ENCODE data around the gene PTCSC3.

The PTCSC3 gene

GRCh38 chr14:36212987-36213386, 36.5 kb upstream of the PTCSC3 start:
- H3K27me3 ChIP-seq (ENCODE audit: insufficient read depth, low read length): no peaks in the 10 kb centered on the region

GRCh38 chr14:36212577-36212976, 36.1 kb upstream of the PTCSC3 start:
- Histone ChIP-seq H3K27me3 (ENCODE audit: insufficient read depth, low read length) (no peaks in the 10 kb centered on the region), H3K27ac (ENCODE audit: low read depth, low read length) (no peak overlapping the region), H3K4me3 (ENCODE audit: low read length) (no peak overlapping the region), H3K4me1 (ENCODE audit: insufficient read depth, low read length) (peaks cover 26% of the 10 kb centered on the region; the same call in 1 of the 2 replicates), H3K36me3 (ENCODE audit: insufficient read depth, low read length) (no peaks in the 10 kb centered on the region), H3K9ac (ENCODE audit: low read depth, low read length) (no peak overlapping the region), H3K9me3 (ENCODE audit: insufficient read depth, low read depth, low read length) (no peaks in the 10 kb centered on the region)
- WGBS: 85% methylated on average over 1 of the region's 1 CpG

More at GRCh38 chr14:36212987-36213386, 36.5 kb upstream of the PTCSC3 start:
- peaks cover 26% of the 10 kb centered on the region; the same call in 1 of the 2 replicates for H3K4me1 ChIP-seq (ENCODE audit: insufficient read depth, low read length)
- H3K4me3 ChIP-seq (ENCODE audit: low read length): no peak overlapping the region
- H3K9ac ChIP-seq (ENCODE audit: low read depth, low read length): no peak overlapping the region
- no peaks in the 10 kb centered on the region for H3K36me3 ChIP-seq (ENCODE audit: insufficient read depth, low read length)
- no peak overlapping the region for H3K27ac ChIP-seq (ENCODE audit: low read depth, low read length)
- H3K9me3 ChIP-seq (ENCODE audit: insufficient read depth, low read depth, low read length): no peaks in the 10 kb centered on the region
- WGBS: no CpG with 5 or more reads among the region's 3 CpGs

- no peaks in the 10 kb centered on the region for H3K9me3 ChIP-seq (ENCODE audit: insufficient read depth, low read depth, low read length)
- no peaks in the 10 kb centered on the region for H3K36me3 ChIP-seq (ENCODE audit: insufficient read depth, low read length)
- H3K4me1 ChIP-seq (ENCODE audit: insufficient read depth, low read length): peaks cover 6% of the 10 kb centered on the region; the same call in 1 of the 2 replicates
- no peak overlapping the region for H3K27ac ChIP-seq (ENCODE audit: low read depth, low read length)
- H3K4me3 ChIP-seq (ENCODE audit: low read length): no peak overlapping the region
- no peaks in the 10 kb centered on the region for H3K27me3 ChIP-seq (ENCODE audit: insufficient read depth, low read length)
- WGBS: 97% methylated on average over 2 of the region's 2 CpGs
- no peak overlapping the region for H3K9ac ChIP-seq (ENCODE audit: low read depth, low read length)
Observed at GRCh38 chr14:36208690-36209278, 32.3 kb upstream of the PTCSC3 start.

DNA sequence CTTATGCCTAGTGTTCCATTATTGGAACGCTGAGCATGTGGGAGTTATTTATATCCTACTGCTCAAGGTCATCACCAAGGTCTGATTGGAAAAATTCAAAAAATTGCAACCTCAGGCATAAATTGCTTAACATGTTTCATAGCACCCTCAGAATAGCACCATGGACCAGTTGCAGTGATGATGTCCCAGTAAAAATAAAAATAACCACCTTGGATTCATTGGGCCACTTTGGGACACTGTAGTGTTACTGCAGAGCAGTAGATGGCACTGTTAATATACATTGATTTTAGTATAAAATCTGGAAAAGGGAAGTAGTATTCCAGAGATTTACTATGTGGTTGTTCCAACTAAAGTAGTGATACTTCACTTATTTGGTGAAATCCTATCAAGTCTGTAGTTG, 31.0 kb upstream of the PTCSC3 start:
- H3K4me3 ChIP-seq (ENCODE audit: low read length): no peak overlapping the region
- no peaks in the 10 kb centered on the region for H3K27me3 ChIP-seq (ENCODE audit: insufficient read depth, low read length)
- no peak overlapping the region for H3K9ac ChIP-seq (ENCODE audit: low read depth, low read length)
- H3K27ac ChIP-seq (ENCODE audit: low read depth, low read length): no peak overlapping the region
- no peaks in the 10 kb centered on the region for H3K36me3 ChIP-seq (ENCODE audit: insufficient read depth, low read length)
- H3K9me3 ChIP-seq (ENCODE audit: insufficient read depth, low read depth, low read length): no peaks in the 10 kb centered on the region
- H3K4me1 ChIP-seq (ENCODE audit: insufficient read depth, low read length): no peaks in the 10 kb centered on the region
- 88% methylated on average over 1 of the region's 1 CpG for WGBS

DNA sequence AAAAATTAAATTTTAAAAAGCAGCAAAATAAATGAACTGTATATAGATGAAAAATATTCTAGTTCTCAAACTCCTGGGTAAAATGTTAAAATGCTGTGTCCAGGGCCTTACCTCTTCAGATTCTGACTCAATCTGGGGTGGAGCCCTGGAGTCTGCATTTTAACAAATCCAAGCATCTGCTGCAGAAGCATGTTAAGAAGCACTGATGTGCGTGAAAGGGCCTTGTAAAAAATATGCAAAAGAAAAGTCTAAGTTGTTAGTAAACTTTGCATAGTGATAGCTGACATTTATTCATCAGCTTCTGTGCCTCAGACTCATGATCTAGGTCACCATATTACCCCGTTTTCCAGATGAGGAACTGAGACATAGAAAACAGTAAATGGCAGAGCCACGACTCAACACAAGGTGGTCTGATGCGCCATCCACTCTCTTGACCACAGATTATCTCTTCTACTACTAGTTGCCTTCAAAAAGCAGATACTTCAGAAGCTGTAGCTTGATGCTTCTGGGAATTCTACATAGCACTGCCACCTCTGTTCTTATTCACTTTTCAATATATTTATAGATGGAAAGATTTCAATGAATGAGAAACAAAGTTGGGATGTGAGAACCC, 28.0 kb upstream of the PTCSC3 start:
- H3K36me3 ChIP-seq (ENCODE audit: insufficient read depth, low read length): no peaks in the 10 kb centered on the region
- H3K9me3 ChIP-seq (ENCODE audit: insufficient read depth, low read depth, low read length): no peaks in the 10 kb centered on the region
- 84% methylated on average over 4 of the region's 4 CpGs for WGBS
- no peak overlapping the region for H3K4me3 ChIP-seq (ENCODE audit: low read length)
- no peaks in the 10 kb centered on the region for H3K4me1 ChIP-seq (ENCODE audit: insufficient read depth, low read length)
- H3K9ac ChIP-seq (ENCODE audit: low read depth, low read length): no peak overlapping the region
- no peak overlapping the region for H3K27ac ChIP-seq (ENCODE audit: low read depth, low read length)
- H3K27me3 ChIP-seq (ENCODE audit: insufficient read depth, low read length): no peaks in the 10 kb centered on the region

- H3K36me3 ChIP-seq (ENCODE audit: insufficient read depth, low read length): no peaks in the 10 kb centered on the region
- no peak overlapping the region for H3K9ac ChIP-seq (ENCODE audit: low read depth, low read length)
- no CpG with 5 or more reads among the region's 1 CpG for WGBS
- no peaks in the 10 kb centered on the region for H3K27me3 ChIP-seq (ENCODE audit: insufficient read depth, low read length)
- no peaks in the 10 kb centered on the region for H3K9me3 ChIP-seq (ENCODE audit: insufficient read depth, low read depth, low read length)
- no peak overlapping the region for H3K4me3 ChIP-seq (ENCODE audit: low read length)
- H3K27ac ChIP-seq (ENCODE audit: low read depth, low read length): no peak overlapping the region
- no peaks in the 10 kb centered on the region for H3K4me1 ChIP-seq (ENCODE audit: insufficient read depth, low read length)
Observed at GRCh38 chr14:36198378-36198777, 21.9 kb upstream of the PTCSC3 start.

GRCh38 chr14:36194663-36195062, 18.1 kb upstream of the PTCSC3 start:
- Histone ChIP-seq H3K4me1 (ENCODE audit: insufficient read depth, low read length) (no peaks in the 10 kb centered on the region), H3K27ac (ENCODE audit: low read depth, low read length) (no peak overlapping the region), H3K36me3 (ENCODE audit: insufficient read depth, low read length) (no peaks in the 10 kb centered on the region), H3K9ac (ENCODE audit: low read depth, low read length) (no peak overlapping the region), H3K27me3 (ENCODE audit: insufficient read depth, low read length) (no peaks in the 10 kb centered on the region), H3K9me3 (ENCODE audit: insufficient read depth, low read depth, low read length) (no peaks in the 10 kb centered on the region), H3K4me3 (ENCODE audit: low read length) (no peak overlapping the region)
- WGBS: 94% methylated on average over 4 of the region's 4 CpGs

- 95% methylated on average over 3 of the region's 3 CpGs for WGBS
- no peak overlapping the region for H3K27ac ChIP-seq (ENCODE audit: low read depth, low read length)
- no peak overlapping the region for H3K4me3 ChIP-seq (ENCODE audit: low read length)
- no peaks in the 10 kb centered on the region for H3K9me3 ChIP-seq (ENCODE audit: insufficient read depth, low read depth, low read length)
- no peaks in the 10 kb centered on the region for H3K4me1 ChIP-seq (ENCODE audit: insufficient read depth, low read length)
- no peaks in the 10 kb centered on the region for H3K27me3 ChIP-seq (ENCODE audit: insufficient read depth, low read length)
- H3K36me3 ChIP-seq (ENCODE audit: insufficient read depth, low read length): no peaks in the 10 kb centered on the region
- H3K9ac ChIP-seq (ENCODE audit: low read depth, low read length): no peak overlapping the region
Observed at GRCh38 chr14:36192530-36192929, 16.0 kb upstream of the PTCSC3 start.

DNA sequence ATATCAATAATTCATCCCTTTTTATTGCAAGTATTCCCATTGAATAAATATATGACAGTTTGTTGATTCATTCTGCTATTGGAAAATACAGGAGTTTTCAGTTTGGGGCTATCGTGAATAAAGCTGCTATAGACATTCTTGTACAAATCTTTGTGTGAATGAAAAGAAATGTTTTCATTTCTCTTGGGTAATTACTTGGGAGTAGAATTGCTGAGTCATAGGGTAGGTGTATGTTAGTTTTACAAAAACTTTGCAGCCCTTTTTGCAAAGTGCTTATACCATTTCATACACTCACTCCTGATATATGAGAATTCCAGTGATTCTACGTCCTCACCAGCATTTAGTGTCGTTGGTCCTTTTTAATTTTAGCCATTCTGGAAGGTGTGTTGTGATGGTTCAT, 6.9 kb upstream of the PTCSC3 start:
- Histone ChIP-seq H3K4me1 (ENCODE audit: insufficient read depth, low read length) (no peaks in the 10 kb centered on the region), H3K36me3 (ENCODE audit: insufficient read depth, low read length) (no peaks in the 10 kb centered on the region), H3K27me3 (ENCODE audit: insufficient read depth, low read length) (no peaks in the 10 kb centered on the region), H3K27ac (ENCODE audit: low read depth, low read length) (no peak overlapping the region), H3K9ac (ENCODE audit: low read depth, low read length) (no peak overlapping the region), H3K9me3 (ENCODE audit: insufficient read depth, low read depth, low read length) (peaks cover 13% of the 10 kb centered on the region), H3K4me3 (ENCODE audit: low read length) (no peak overlapping the region)
- WGBS: 90% methylated on average over 3 of the region's 3 CpGs

DNA sequence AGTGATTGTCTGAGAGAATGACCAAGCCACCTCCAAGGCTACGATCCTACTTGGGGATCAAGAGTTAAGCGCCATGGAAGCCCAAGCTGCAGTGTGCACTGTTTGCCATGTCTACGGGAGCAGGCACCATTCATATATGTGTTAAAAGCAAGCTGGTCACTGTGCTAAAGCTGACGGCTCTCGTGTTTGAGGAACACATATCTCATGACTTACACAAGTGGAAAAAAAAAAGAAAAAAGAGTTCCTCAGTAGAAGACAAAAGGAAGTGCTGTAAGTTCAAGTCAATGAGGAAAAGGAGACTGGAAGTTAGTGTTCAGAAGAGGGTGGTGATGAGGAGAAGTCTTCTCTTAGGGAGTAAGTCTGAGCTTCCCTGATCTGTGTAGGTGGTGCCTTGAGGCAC, 4.9 kb upstream of the PTCSC3 start:
- Histone ChIP-seq H3K4me1 (ENCODE audit: insufficient read depth, low read length) (no peaks in the 10 kb centered on the region), H3K9me3 (ENCODE audit: insufficient read depth, low read depth, low read length) (peaks cover 13% of the 10 kb centered on the region), H3K27me3 (ENCODE audit: insufficient read depth, low read length) (no peaks in the 10 kb centered on the region), H3K4me3 (ENCODE audit: low read length) (no peak overlapping the region), H3K27ac (ENCODE audit: low read depth, low read length) (no peak overlapping the region), H3K36me3 (ENCODE audit: insufficient read depth, low read length) (no peaks in the 10 kb centered on the region), H3K9ac (ENCODE audit: low read depth, low read length) (no peak overlapping the region)
- WGBS: 94% methylated on average over 5 of the region's 5 CpGs

- Histone ChIP-seq H3K9me3 (ENCODE audit: insufficient read depth, low read depth, low read length) (no peaks in the 10 kb centered on the region), H3K9ac (ENCODE audit: low read depth, low read length) (no peak overlapping the region), H3K36me3 (ENCODE audit: insufficient read depth, low read length) (no peaks in the 10 kb centered on the region), H3K27me3 (ENCODE audit: insufficient read depth, low read length) (no peaks in the 10 kb centered on the region), H3K4me3 (ENCODE audit: low read length) (no peak overlapping the region), H3K4me1 (ENCODE audit: insufficient read depth, low read length) (no peaks in the 10 kb centered on the region), H3K27ac (ENCODE audit: low read depth, low read length) (no peak overlapping the region)
- WGBS: 86% methylated on average over 1 of the region's 1 CpG
Observed at GRCh38 chr14:36177489-36177888, 967 bp upstream of the PTCSC3 start.

All from HUES64 (cell line).